HCT116 (cell line): ENCODE results near the gene GTF3C2. TPM values are rescaled to one million over a fixed set of nuclear protein-coding genes. Genes with fewer than 3 reads are reported as not detected.

Experiments
- ATAC-seq: fragments of 200-7000 bp; cut with Tn5 transposase; 2 replicates; pipeline ENCODE4 v1.9.1; 2020; ENCODE audit warnings: mild to moderate bottlenecking, moderate library complexity
- BruUV-seq: library from RNA; stranded (reverse); fragments of 400-500 nt; replicated peaks from 2 replicates; lab custom pipeline; 2021; lab: Mats Ljungman, UMichigan
- CTCF ChIA-PET: fragments of 300-600 bp; sonication (Branson Sonifier 250); formaldehyde crosslinking; loops from one replicate; lab custom pipeline; 2021; ENCODE audit warnings: antibody characterized with exemption; lab: Charles Lee
- POLR2A ChIA-PET: fragments of 300-600, 350-600 bp; sonication (Branson Sonifier 250); formaldehyde crosslinking; loops from one replicate; lab custom pipeline; 2021; ENCODE audit warnings: antibody characterized with exemption; lab: Charles Lee
- RAD21 ChIA-PET, 2 experiments: fragments of 300-600 bp; sonication (Branson Sonifier 250); formaldehyde crosslinking; loops; one replicate each; lab custom pipeline; 2023; ENCODE audit warnings: low total read pairs in 2 of 2; ENCODE audit not compliant: uncharacterized antibody in 2 of 2, unreplicated experiment in 2 of 2, low non-redundant PET in 1 of 2; lab: Charles Lee
- DNase-seq: peaks from one replicate; pipeline ENCODE4 v3.0.0-alpha.2; 2010; ENCODE audit warnings: low read depth, low spot score
- H2AFZ ChIP-seq: fragments of 200-600 bp; shearing (Covaris generic), sonication (generic); 2 replicates; pipeline ENCODE4 v1.6.1; 2017; ENCODE audit warnings: low read depth, mixed run types, mixed read lengths, antibody characterized with exemption, low read length; ENCODE audit not compliant: poor library complexity, severe bottlenecking
- H3K27ac ChIP-seq: 2 replicates; pipeline ENCODE4 v1.5.1; 2012; ENCODE audit warnings: low read depth, low read length
- H3K27me3 ChIP-seq: fragments of 200-600 bp; sonication (generic); 2 replicates; pipeline ENCODE4 v1.6.1; 2016; ENCODE audit warnings: mixed run types, low read length, mixed read lengths; ENCODE audit not compliant: insufficient read depth
- H3K36me3 ChIP-seq, 2 experiments: fragments of 200-500 bp in 1 of 2; fragments of 200-600 bp in 1 of 2; sonication (Bioruptor generic) in 1 of 2; sonication (generic) in 1 of 2; 2 replicates each; pipeline versions ENCODE4 v1.5.1 to v1.6.1; 2014 to 2016; ENCODE audit warnings: low read length in 2 of 2, inconsistent platforms in 1 of 2, mixed read lengths in 1 of 2, mixed run types in 1 of 2; ENCODE audit not compliant: insufficient read depth in 2 of 2, control insufficient read depth in 1 of 2
- H3K4me1 ChIP-seq, 2 experiments: fragments of 200-600 bp in 1 of 2; sonication (generic) in 1 of 2; 2 replicates each; pipeline versions ENCODE4 v1.5.1 to v1.6.1; 2012 to 2017; ENCODE audit warnings: low read length in 2 of 2, inconsistent platforms in 1 of 2, mild to moderate bottlenecking in 1 of 2, mixed read lengths in 1 of 2, mixed run types in 1 of 2, moderate library complexity in 1 of 2; ENCODE audit not compliant: insufficient read depth in 2 of 2, control insufficient read depth in 1 of 2
- H3K4me2 ChIP-seq: fragments of 200-600 bp; sonication (generic); 2 replicates; pipeline ENCODE4 v1.6.1; 2017; ENCODE audit warnings: mixed run types, low read length, mixed read lengths
- H3K4me3 ChIP-seq, 2 experiments: fragments of 200-600 bp in 1 of 2; sonication (generic) in 1 of 2; replicated peaks in 1 of 2; 2 replicates each; pipeline ENCODE4 v1.5.1; 2011 to 2016; ENCODE audit warnings: low read length in 2 of 2, control low read depth in 1 of 2, low read depth in 1 of 2, mild to moderate bottlenecking in 1 of 2, mixed read lengths in 1 of 2, mixed run types in 1 of 2
- H3K79me2 ChIP-seq: fragments of 200-600 bp; sonication (generic); 2 replicates; pipeline ENCODE4 v1.6.1; 2017; ENCODE audit warnings: mild to moderate bottlenecking, mixed run types, low read length, moderate library complexity, mixed read lengths; ENCODE audit not compliant: insufficient read depth
- H3K9ac ChIP-seq: fragments of 200-600 bp; sonication (generic); 2 replicates; pipeline ENCODE4 v1.6.1; 2016; ENCODE audit warnings: low read length, mixed read lengths
- H3K9me2 ChIP-seq: fragments of 200-600 bp; sonication (generic), shearing (Covaris generic); 2 replicates; pipeline ENCODE4 v1.6.1; 2017; ENCODE audit warnings: mixed run types, mild to moderate bottlenecking, moderate library complexity; ENCODE audit not compliant: insufficient read depth
- H3K9me3 ChIP-seq, 2 experiments: fragments of 200-500 bp in 1 of 2; fragments of 200-600 bp in 1 of 2; sonication (Bioruptor generic) in 1 of 2; sonication (generic) in 1 of 2; 2 replicates each; pipeline ENCODE4 v1.6.1; 2014 to 2017; ENCODE audit warnings: low read length in 2 of 2, mixed read lengths in 2 of 2, inconsistent platforms in 1 of 2, low read depth in 1 of 2, mild to moderate bottlenecking in 1 of 2, mixed run types in 1 of 2, moderate library complexity in 1 of 2; ENCODE audit not compliant: control insufficient read depth in 1 of 2, insufficient read depth in 1 of 2
- H4K20me1 ChIP-seq: fragments of 200-600 bp; sonication (generic), shearing (Covaris generic); 2 replicates; pipeline ENCODE4 v1.6.1; 2017; ENCODE audit warnings: mixed run types, mild to moderate bottlenecking, moderate library complexity; ENCODE audit not compliant: insufficient read depth
- CBX3 ChIP-seq: IDR thresholded peaks from 2 replicates; pipeline ENCODE4 v1.6.1; 2012; ENCODE audit warnings: low read depth
- CEBPB ChIP-seq: IDR thresholded peaks from 2 replicates; pipeline ENCODE4 v1.6.1; 2012; ENCODE audit warnings: low read depth
- EGR1 ChIP-seq: IDR thresholded peaks from 2 replicates; pipeline ENCODE4 v1.6.1; 2012; ENCODE audit warnings: low read depth
- ELF1 ChIP-seq: IDR thresholded peaks from 2 replicates; pipeline ENCODE4 v1.6.1; 2012; ENCODE audit warnings: low read depth, borderline replicate concordance
- EZH2 ChIP-seq: fragments of 200-600 bp; sonication (generic); IDR thresholded peaks from 2 replicates; pipeline ENCODE4 v1.6.1; 2017; ENCODE audit warnings: antibody characterized with exemption, mixed run types
- FOSL1 ChIP-seq: IDR thresholded peaks from 2 replicates; pipeline ENCODE4 v1.6.1; 2012; ENCODE audit warnings: low read depth
- JUND ChIP-seq: IDR thresholded peaks from 2 replicates; pipeline ENCODE4 v1.6.1; 2012
- POLR2A ChIP-seq: IDR thresholded peaks from 2 replicates; pipeline ENCODE4 v1.7.0; 2011; ENCODE audit warnings: borderline replicate concordance; ENCODE audit not compliant: insufficient read depth, insufficient read length; ENCODE audit errors: extremely low read depth
- POLR2AphosphoS5 ChIP-seq: IDR thresholded peaks from 2 replicates; pipeline ENCODE4 v1.6.1; 2011; ENCODE audit warnings: mild to moderate bottlenecking, low read depth, low read length, moderate library complexity
- RAD21 ChIP-seq: IDR thresholded peaks from 2 replicates; pipeline ENCODE4 v1.6.1; 2012; ENCODE audit warnings: low read depth, mild to moderate bottlenecking
- SP1 ChIP-seq: IDR thresholded peaks from 2 replicates; pipeline ENCODE4 v1.6.1; 2012; ENCODE audit warnings: low read depth
- SRF ChIP-seq: IDR thresholded peaks from 2 replicates; pipeline ENCODE4 v1.6.1; 2012; ENCODE audit warnings: low read depth
- YY1 ChIP-seq: IDR thresholded peaks from 2 replicates; pipeline ENCODE4 v1.6.1; 2011; ENCODE audit warnings: low read length, low read depth, moderate library complexity, mild to moderate bottlenecking; ENCODE audit not compliant: insufficient replicate concordance; ENCODE audit errors: extremely low read depth
- ZFX ChIP-seq: fragments of 450-650 bp; IDR thresholded peaks from 2 replicates; pipeline ENCODE4 v1.6.1; 2017
- intact Hi-C: fragments of 100-400 bp; cut with micrococcal nuclease; formaldehyde crosslinking; loops from 2 replicates; pipeline ENCODE4 v1.10.0; 2022
- total RNA-seq: library from RNA; stranded (reverse); gene quantifications from one replicate; pipeline ENCODE4 v1.2.1, GENCODE V29; 2021; ENCODE audit not compliant: unreplicated experiment
- TF ChIP-seq, protein P1 (sequence below): IDR thresholded peaks from 2 replicates; pipeline ENCODE4 v1.6.1; 2011; ENCODE audit warnings: mild to moderate bottlenecking, low read length, moderate library complexity; ENCODE audit not compliant: insufficient replicate concordance; ENCODE audit errors: extremely low read depth
- TF ChIP-seq, protein P2 (sequence below): IDR thresholded peaks from 2 replicates; pipeline ENCODE4 v1.6.1; 2012

Gene GTF3C2
- total RNA-seq, 1 experiment from 2014 or later = 88.2 TPM

DNA sequence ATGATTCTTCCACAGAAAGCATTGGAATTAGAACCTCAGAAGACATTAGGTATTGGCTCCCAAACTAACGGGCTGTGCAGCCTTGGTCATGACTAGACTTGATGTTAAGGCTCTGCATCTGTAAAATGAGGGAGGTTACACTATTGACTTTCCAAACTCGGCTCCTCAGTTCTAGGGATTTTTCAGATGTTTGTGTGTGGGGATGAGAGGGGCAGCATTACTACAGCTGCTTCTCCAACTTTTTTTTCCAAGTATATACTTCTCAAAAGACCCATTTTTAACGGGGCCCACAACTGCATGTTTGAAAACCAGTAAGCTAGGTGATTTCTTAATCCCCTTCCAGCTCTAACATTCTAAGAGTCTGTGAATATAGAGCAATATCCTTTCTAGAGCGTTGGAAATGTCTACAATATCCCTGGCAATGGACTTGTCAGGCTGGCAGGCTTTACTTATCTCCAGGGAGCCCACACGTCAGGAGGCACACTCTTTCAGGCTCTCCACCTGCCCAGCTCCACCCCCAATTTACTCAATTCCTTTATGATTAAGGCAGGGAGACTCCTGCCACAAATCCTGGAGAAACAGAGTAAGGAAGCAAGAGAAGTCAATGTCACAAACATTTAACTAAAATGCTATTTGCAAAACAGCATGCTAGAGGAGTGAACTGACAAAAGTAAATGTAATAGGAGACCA is 32.8 kb downstream of the GTF3C2 start:
- H3K36me3 ChIP-seq = peaks cover 11 to 14% of the 10 kb centered on the region in 2 experiments; a peak in 3 of 4 replicates
- H3K4me3 ChIP-seq = peak overlapping the region; percentile 85 to 90
- H4K20me1 ChIP-seq = no peaks in the 10 kb centered on the region
- RAD21 ChIA-PET = no interaction called here
- POLR2A ChIA-PET = interaction anchor here (1.3 kb wide), 1 partner anchor 46 kb away, joined by 4 read pairs; the partner anchor contains the start of gene EIF2B4
- peak overlapping the region; percentile 92 for H3K9ac ChIP-seq
- CTCF ChIA-PET = interaction anchor here (1.3 kb wide), 1 partner anchor 44 kb away, joined by 4 read pairs; no protein-coding TSS in a partner anchor
- no peak for DNase-seq
- H3K27me3 ChIP-seq = no peaks in the 10 kb centered on the region
- no peaks in the 10 kb centered on the region for H3K9me3 ChIP-seq
- peak overlapping the region; percentile 87 for H3K4me2 ChIP-seq
- H3K4me1 ChIP-seq = peaks cover 24 to 40% of the 10 kb centered on the region in 2 experiments
- H3K79me2 ChIP-seq = peaks cover 15% of the 10 kb centered on the region
- ATAC-seq = no peak
- no TSS peak for BruUV-seq
- TF ChIP-seq EZH2 = no peak
- TF ChIP-seq ZFX = no peak
- TF ChIP-seq POLR2AphosphoS5 = no peak
- no peak for TF ChIP-seq ELF1
- intact Hi-C loops = loop anchor here (1.0 to 5.0 kb wide), 3 partner anchors 34 to 61 kb away; partner anchors contain the start of genes EIF2B4, SLC30A3 and SNX17
- H3K27ac ChIP-seq = peak overlapping the region; percentile 90
- no peaks in the 10 kb centered on the region for H3K9me2 ChIP-seq
- H2AFZ ChIP-seq = no peak overlapping the region

DNA sequence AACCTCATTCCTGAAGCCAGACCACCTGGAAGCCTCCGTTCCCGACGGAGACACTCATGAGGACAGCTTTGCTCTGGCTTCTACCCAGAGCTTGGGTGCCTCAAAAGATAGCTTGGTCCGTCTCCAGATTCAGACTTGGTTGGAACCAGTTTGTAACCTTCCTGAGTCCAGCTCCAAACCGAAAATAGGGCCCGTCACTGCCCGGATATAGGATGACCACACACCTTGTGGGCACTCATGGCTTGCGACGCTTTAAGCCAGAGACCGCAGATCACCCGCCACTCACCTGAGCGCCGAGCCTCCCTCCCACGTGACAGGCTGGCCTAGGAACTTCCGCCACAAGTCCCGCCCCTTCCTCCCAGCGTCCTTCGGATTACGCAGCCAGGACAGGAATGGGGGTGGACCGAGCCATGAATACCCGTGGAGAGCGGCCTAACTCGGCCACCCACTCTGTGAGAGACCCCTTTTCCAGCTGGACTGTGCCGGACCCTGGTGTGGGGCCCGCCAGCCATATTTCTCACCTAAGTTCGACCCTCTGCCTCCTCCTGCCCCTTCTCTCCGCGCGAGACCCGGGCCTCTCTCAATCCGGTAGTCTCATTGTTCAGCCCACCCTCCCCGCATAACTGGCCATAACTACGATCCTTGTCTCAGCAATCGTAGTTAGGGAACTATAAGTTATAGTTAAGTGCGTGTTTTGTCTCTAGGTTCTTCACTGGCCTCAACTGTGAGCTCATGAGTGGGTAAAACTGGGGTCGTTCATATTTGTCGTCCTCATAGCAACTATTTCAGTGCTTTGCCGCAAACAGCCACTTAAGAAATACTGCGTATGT is 33.6 kb downstream of the GTF3C2 start, which contains the start of gene MPV17:
Gene MPV17, minus strand, starts transcription at position 332 of the 830 bp plus-strand sequence. CDS start 580 bp downstream, outside the sequence.
- peak within 1 kb of the TSS; percentile 87 for H3K4me2 ChIP-seq
- no peak within 1 kb of the TSS for H2AFZ ChIP-seq
- H3K4me1 ChIP-seq = peaks cover 24 to 40% of the 10 kb centered on the region in 2 experiments
- H3K27me3 ChIP-seq = no peaks in the 10 kb centered on the region
- intact Hi-C loops = loop anchor here (1.0 to 5.0 kb wide), 3 partner anchors 34 to 61 kb away; partner anchors contain the start of genes EIF2B4, SLC30A3 and SNX17
- no peaks in the 10 kb centered on the region for H4K20me1 ChIP-seq
- ATAC-seq (peak; percentile 82), DNase-seq (peak; percentile 88)
- no peaks in the 10 kb centered on the region for H3K9me3 ChIP-seq
- H3K9me2 ChIP-seq = no peaks in the 10 kb centered on the region
- peak within 1 kb of the TSS; percentile 92 for H3K9ac ChIP-seq
- peak within 1 kb of the TSS; percentile 90 for H3K27ac ChIP-seq
- POLR2A ChIA-PET = interaction anchor here (1.3 kb wide), 1 partner anchor 47 kb away, joined by 4 read pairs; the partner anchor contains the start of gene EIF2B4
- RAD21 ChIA-PET = no interaction called here
- peak within 1 kb of the TSS; percentile 85 to 90 for H3K4me3 ChIP-seq
- CTCF ChIA-PET = interaction anchor here (1.2 to 1.3 kb wide), 2 partner anchors 20 to 43 kb away, joined by 4 to 5 read pairs; no protein-coding TSS in a partner anchor
- BruUV-seq = TSS peak; percentile 93
- peaks cover 15% of the 10 kb centered on the region for H3K79me2 ChIP-seq
- peaks cover 4 to 9% of the 10 kb centered on the region in 2 experiments; a peak in 2 of 4 replicates for H3K36me3 ChIP-seq
- TF ChIP-seq, protein P1, sequence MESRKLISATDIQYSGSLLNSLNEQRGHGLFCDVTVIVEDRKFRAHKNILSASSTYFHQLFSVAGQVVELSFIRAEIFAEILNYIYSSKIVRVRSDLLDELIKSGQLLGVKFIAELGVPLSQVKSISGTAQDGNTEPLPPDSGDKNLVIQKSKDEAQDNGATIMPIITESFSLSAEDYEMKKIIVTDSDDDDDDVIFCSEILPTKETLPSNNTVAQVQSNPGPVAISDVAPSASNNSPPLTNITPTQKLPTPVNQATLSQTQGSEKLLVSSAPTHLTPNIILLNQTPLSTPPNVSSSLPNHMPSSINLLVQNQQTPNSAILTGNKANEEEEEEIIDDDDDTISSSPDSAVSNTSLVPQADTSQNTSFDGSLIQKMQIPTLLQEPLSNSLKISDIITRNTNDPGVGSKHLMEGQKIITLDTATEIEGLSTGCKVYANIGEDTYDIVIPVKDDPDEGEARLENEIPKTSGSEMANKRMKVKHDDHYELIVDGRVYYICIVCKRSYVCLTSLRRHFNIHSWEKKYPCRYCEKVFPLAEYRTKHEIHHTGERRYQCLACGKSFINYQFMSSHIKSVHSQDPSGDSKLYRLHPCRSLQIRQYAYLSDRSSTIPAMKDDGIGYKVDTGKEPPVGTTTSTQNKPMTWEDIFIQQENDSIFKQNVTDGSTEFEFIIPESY = peak; percentile 43
- no peak for TF ChIP-seq JUND
- TF ChIP-seq, protein P2, sequence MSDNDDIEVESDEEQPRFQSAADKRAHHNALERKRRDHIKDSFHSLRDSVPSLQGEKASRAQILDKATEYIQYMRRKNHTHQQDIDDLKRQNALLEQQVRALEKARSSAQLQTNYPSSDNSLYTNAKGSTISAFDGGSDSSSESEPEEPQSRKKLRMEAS = peak; percentile 95
- no peak for TF ChIP-seq SRF
- peak; percentile 80 for TF ChIP-seq SP1
- TF ChIP-seq YY1 = peak; percentile 62
- no peak for TF ChIP-seq FOSL1
- no peak for TF ChIP-seq CBX3
- TF ChIP-seq RAD21 = no peak
- peak; percentile 84 for TF ChIP-seq POLR2A
- TF ChIP-seq EZH2 = no peak
- no peak; the same call in 1 of the 2 replicates for TF ChIP-seq CEBPB
- peak; percentile 57; the same call in 1 of the 2 replicates for TF ChIP-seq EGR1
